Naive B cell (primary cell): ENCODE results near the gene LCTL. TPM values are rescaled to one million over a fixed set of nuclear protein-coding genes. Genes with fewer than 3 reads are reported as not detected.

Source experiments
- ATAC-seq, 2 donors: fragments of 150-1000 bp; cut with Tn5 transposase; 2 replicates each; pipeline ENCODE4 v1.10.0; 2021; ENCODE audit warnings: low read depth in 2 of 2, mild to moderate bottlenecking in 2 of 2, moderate library complexity in 2 of 2
- DNase-seq: peaks from one replicate; pipeline ENCODE4 v3.0.0; 2022
- H3K27ac Mint-ChIP-seq, 6 donors: one replicate each; pipeline ENCODE4 v1.8.0; 2020 to 2022; ENCODE audit warnings: mild to moderate bottlenecking in 6 of 6, mixed read lengths in 6 of 6, moderate library complexity in 5 of 6, inconsistent platforms in 2 of 6
- H3K27me3 Mint-ChIP-seq, 3 donors: one replicate each; pipeline ENCODE4 v1.8.0; 2021 to 2022; ENCODE audit warnings: mixed read lengths in 3 of 3, mild to moderate bottlenecking in 1 of 3
- H3K36me3 Mint-ChIP-seq, 2 donors: one replicate each; pipeline ENCODE4 v1.8.0; 2020 to 2022; ENCODE audit warnings: mixed read lengths in 2 of 2, inconsistent platforms in 1 of 2, mild to moderate bottlenecking in 1 of 2
- H3K4me1 Mint-ChIP-seq, 3 donors: one replicate each; pipeline ENCODE4 v1.8.0; 2020 to 2022; ENCODE audit warnings: mixed read lengths in 3 of 3, inconsistent platforms in 1 of 3, mild to moderate bottlenecking in 1 of 3, moderate library complexity in 1 of 3
- H3K4me3 Mint-ChIP-seq, 8 donors: one replicate each; pipeline ENCODE4 v1.8.0; 2020 to 2022; ENCODE audit warnings: mild to moderate bottlenecking in 8 of 8, mixed read lengths in 8 of 8, moderate library complexity in 8 of 8, inconsistent platforms in 2 of 8
- H3K9me3 Mint-ChIP-seq, 7 donors: one replicate each; pipeline ENCODE4 v1.8.0; 2020 to 2022; ENCODE audit warnings: mixed read lengths in 7 of 7, mild to moderate bottlenecking in 5 of 7, inconsistent platforms in 2 of 7, moderate library complexity in 1 of 7
- polyA plus RNA-seq, 6 donors: library from polyadenylated mRNA; unstranded; fragments of 300-500 nt; fragmentation: Illumina TruSeq; gene quantifications; one replicate each; pipeline ENCODE4 v1.2.3, GENCODE V29; 2021; ENCODE audit warnings: low read depth in 6 of 6

The LCTL gene
- polyA plus RNA-seq, 6 donors from 2014 or later: 0.09 to 0.31 (median 0.17) TPM; not detected in 3

- Mint-ChIP-seq H3K27ac (no peak overlapping the region), H3K27me3 (peaks cover 8 to 36% (median 11%) of the 10 kb centered on the region in 3 donors), H3K36me3 (no peaks in the 10 kb centered on the region), H3K4me3 (peak overlapping the region in 1 of 8 donors; percentile 64), H3K9me3 (no peaks in the 10 kb centered on the region), H3K4me1 (peaks cover 0 to 5% (median 0%) of the 10 kb centered on the region in 3 donors)
- DNase-seq: no peak
- no peak for ATAC-seq
Observed at GRCh38 chr15:66587020-66587419, 21.2 kb upstream of the LCTL start.

GRCh38 chr15:66586155-66586976, 20.6 kb upstream of the LCTL start:
- H3K36me3 Mint-ChIP-seq: no peaks in the 10 kb centered on the region
- H3K4me1 Mint-ChIP-seq: peaks cover 0 to 5% (median 0%) of the 10 kb centered on the region in 3 donors
- no peak overlapping the region for H3K4me3 Mint-ChIP-seq
- DNase-seq: no peak
- H3K27ac Mint-ChIP-seq: no peak overlapping the region
- H3K27me3 Mint-ChIP-seq: peaks cover 8 to 36% (median 11%) of the 10 kb centered on the region in 3 donors
- ATAC-seq: no peak
- no peaks in the 10 kb centered on the region for H3K9me3 Mint-ChIP-seq

- Mint-ChIP-seq H3K36me3 (no peaks in the 10 kb centered on the region), H3K4me1 (no peaks in the 10 kb centered on the region), H3K27me3 (peaks cover 0 to 12% (median 0%) of the 10 kb centered on the region in 3 donors), H3K9me3 (no peaks in the 10 kb centered on the region), H3K4me3 (no peak overlapping the region), H3K27ac (peak overlapping the region in 1 of 6 donors; percentile 20)
- ATAC-seq (no peak), DNase-seq (no peak)
Observed at GRCh38 chr15:66581972-66582537, 16.3 kb upstream of the LCTL start.

- no peaks in the 10 kb centered on the region for H3K4me1 Mint-ChIP-seq
- peaks cover 0 to 5% (median 0%) of the 10 kb centered on the region in 3 donors for H3K27me3 Mint-ChIP-seq
- H3K9me3 Mint-ChIP-seq: no peaks in the 10 kb centered on the region
- ATAC-seq (no peak), DNase-seq (no peak)
- H3K27ac Mint-ChIP-seq: no peak overlapping the region
- no peak overlapping the region for H3K4me3 Mint-ChIP-seq
- H3K36me3 Mint-ChIP-seq: no peaks in the 10 kb centered on the region
Observed at GRCh38 chr15:66580643-66581042, 14.8 kb upstream of the LCTL start.

- no peaks in the 10 kb centered on the region for H3K4me1 Mint-ChIP-seq
- peak overlapping the region in 2 of 6 donors; percentile 37 to 42 for H3K27ac Mint-ChIP-seq
- no peak for DNase-seq
- H3K27me3 Mint-ChIP-seq: peaks cover 0 to 4% (median 0%) of the 10 kb centered on the region in 3 donors
- no peaks in the 10 kb centered on the region for H3K9me3 Mint-ChIP-seq
- H3K36me3 Mint-ChIP-seq: no peaks in the 10 kb centered on the region
- H3K4me3 Mint-ChIP-seq: no peak overlapping the region
- ATAC-seq: no peak
Observed at GRCh38 chr15:66578286-66578875, 12.6 kb upstream of the LCTL start.

GRCh38 chr15:66574596-66574950, 8.8 kb upstream of the LCTL start:
- ATAC-seq: no peak
- no peak overlapping the region for H3K4me3 Mint-ChIP-seq
- no peaks in the 10 kb centered on the region for H3K27me3 Mint-ChIP-seq
- no peaks in the 10 kb centered on the region for H3K4me1 Mint-ChIP-seq
- no peak overlapping the region for H3K27ac Mint-ChIP-seq
- H3K9me3 Mint-ChIP-seq: no peaks in the 10 kb centered on the region
- DNase-seq: no peak
- no peaks in the 10 kb centered on the region for H3K36me3 Mint-ChIP-seq

GRCh38 chr15:66573719-66574595, 8.2 kb upstream of the LCTL start:
- no peak for ATAC-seq
- H3K4me1 Mint-ChIP-seq: no peaks in the 10 kb centered on the region
- H3K4me3 Mint-ChIP-seq: no peak overlapping the region
- H3K27me3 Mint-ChIP-seq: no peaks in the 10 kb centered on the region
- H3K36me3 Mint-ChIP-seq: no peaks in the 10 kb centered on the region
- no peak for DNase-seq
- H3K27ac Mint-ChIP-seq: no peak overlapping the region
- H3K9me3 Mint-ChIP-seq: no peaks in the 10 kb centered on the region

GRCh38 chr15:66573348-66573718, 7.5 kb upstream of the LCTL start:
- Mint-ChIP-seq H3K27me3 (no peaks in the 10 kb centered on the region), H3K27ac (no peak overlapping the region), H3K4me1 (no peaks in the 10 kb centered on the region), H3K4me3 (no peak overlapping the region), H3K36me3 (no peaks in the 10 kb centered on the region), H3K9me3 (no peaks in the 10 kb centered on the region)
- no peak for ATAC-seq
- no peak for DNase-seq

GRCh38 chr15:66572146-66572545, 6.3 kb upstream of the LCTL start:
- Mint-ChIP-seq H3K27me3 (peaks cover 0 to 2% (median 0%) of the 10 kb centered on the region in 3 donors), H3K4me3 (no peak overlapping the region), H3K4me1 (peaks cover under 1 to 3% (median 1%) of the 10 kb centered on the region in 3 donors)

GRCh38 chr15:66570842-66571478, 5.2 kb upstream of the LCTL start:
- H3K27me3 Mint-ChIP-seq: peaks cover 0 to 7% (median 0%) of the 10 kb centered on the region in 3 donors
- no peak for ATAC-seq
- no peaks in the 10 kb centered on the region for H3K36me3 Mint-ChIP-seq
- no peak overlapping the region for H3K27ac Mint-ChIP-seq
- H3K9me3 Mint-ChIP-seq: no peaks in the 10 kb centered on the region
- no peak overlapping the region for H3K4me3 Mint-ChIP-seq
- DNase-seq: no peak
- H3K4me1 Mint-ChIP-seq: peaks cover 9 to 10% (median 9%) of the 10 kb centered on the region in 3 donors

More at GRCh38 chr15:66572146-66572545, 6.3 kb upstream of the LCTL start:
- H3K27ac Mint-ChIP-seq: no peak overlapping the region
- H3K9me3 Mint-ChIP-seq: no peaks in the 10 kb centered on the region
- H3K36me3 Mint-ChIP-seq: no peaks in the 10 kb centered on the region
- DNase-seq: no peak
- no peak for ATAC-seq

GRCh38 chr15:66570327-66570726, 4.5 kb upstream of the LCTL start:
- DNase-seq (no peak), ATAC-seq (no peak)
- Mint-ChIP-seq H3K27me3 (peaks cover 0 to 7% (median 0%) of the 10 kb centered on the region in 3 donors), H3K4me3 (peak overlapping the region in 1 of 8 donors; percentile 4), H3K9me3 (no peaks in the 10 kb centered on the region), H3K36me3 (no peaks in the 10 kb centered on the region), H3K4me1 (peaks cover 9 to 10% (median 9%) of the 10 kb centered on the region in 3 donors), H3K27ac (peak overlapping the region in 1 of 6 donors; percentile 53)

- Mint-ChIP-seq H3K9me3 (no peaks in the 10 kb centered on the region), H3K27ac (peak overlapping the region in 1 of 6 donors; percentile 49), H3K4me1 (peaks cover 9 to 10% (median 9%) of the 10 kb centered on the region in 3 donors), H3K27me3 (peaks cover 0 to 7% (median 0%) of the 10 kb centered on the region in 3 donors), H3K4me3 (no peak overlapping the region), H3K36me3 (no peaks in the 10 kb centered on the region)
- no peak for ATAC-seq
- DNase-seq: no peak
Observed at GRCh38 chr15:66569461-66570137, 3.8 kb upstream of the LCTL start.
